ENCODE data around the gene PDE4D.

The PDE4D gene

GRCh38 chr5:59071755-59072549, 821.6 kb downstream of the PDE4D start:
- TF ChIP-seq POLR2AphosphoS5 (IDR thresholded peaks at IDR 0.05; ENCODE audit: low read depth, low read length) (no peak), POU2F2 (IDR thresholded peaks at IDR 0.05; ENCODE audit: low read depth, low read length) (no peak), SPI1 (IDR thresholded peaks at IDR 0.05; ENCODE audit: low read depth, low read length) (no peak), POLR2A (IDR thresholded peaks at IDR 0.05; ENCODE audit: low read depth, low read length) (no peak), TAF1 (IDR thresholded peaks at IDR 0.05; ENCODE audit: low read depth, low read length) (no peak), PAX5 (IDR thresholded peaks at IDR 0.05; ENCODE audit: insufficient read depth, low read length, severe bottlenecking) (no peak)
- no peak for FAIRE-seq

GRCh38 chr5:59069438-59070079, 824.0 kb downstream of the PDE4D start:
- FAIRE-seq (no peak), DNase-seq (ENCODE audit: insufficient read length, low spot score) (no peak)
- no peak for TF ChIP-seq POLR2AphosphoS5 (IDR thresholded peaks at IDR 0.05; ENCODE audit: low read depth, low read length)
- TF ChIP-seq POU2F2 (IDR thresholded peaks at IDR 0.05; ENCODE audit: low read depth, low read length) = no peak
- TF ChIP-seq TAF1 (IDR thresholded peaks at IDR 0.05; ENCODE audit: low read depth, low read length) = no peak
- TF ChIP-seq PAX5 (IDR thresholded peaks at IDR 0.05; ENCODE audit: insufficient read depth, low read length, severe bottlenecking) = no peak
- no peak for TF ChIP-seq SPI1 (IDR thresholded peaks at IDR 0.05; ENCODE audit: low read depth, low read length)
- no peak for TF ChIP-seq POLR2A (IDR thresholded peaks at IDR 0.05; ENCODE audit: low read depth, low read length)

More at GRCh38 chr5:59071755-59072549, 821.6 kb downstream of the PDE4D start:
- no peak for DNase-seq (ENCODE audit: insufficient read length, low spot score)

GRCh38 chr5:59067956-59068656, 825.4 kb downstream of the PDE4D start:
- no peak for FAIRE-seq
- TF ChIP-seq POLR2A (IDR thresholded peaks at IDR 0.05; ENCODE audit: low read depth, low read length) = no peak
- TF ChIP-seq TAF1 (IDR thresholded peaks at IDR 0.05; ENCODE audit: low read depth, low read length) = no peak
- TF ChIP-seq SPI1 (IDR thresholded peaks at IDR 0.05; ENCODE audit: low read depth, low read length) = no peak
- no peak for TF ChIP-seq PAX5 (IDR thresholded peaks at IDR 0.05; ENCODE audit: insufficient read depth, low read length, severe bottlenecking)
- TF ChIP-seq POU2F2 (IDR thresholded peaks at IDR 0.05; ENCODE audit: low read depth, low read length) = no peak
- no peak for TF ChIP-seq POLR2AphosphoS5 (IDR thresholded peaks at IDR 0.05; ENCODE audit: low read depth, low read length)
- no peak for DNase-seq (ENCODE audit: insufficient read length, low spot score)

GRCh38 chr5:59066367-59067163, 827.0 kb downstream of the PDE4D start:
- TF ChIP-seq POU2F2 (IDR thresholded peaks at IDR 0.05; ENCODE audit: low read depth, low read length) = no peak
- DNase-seq (ENCODE audit: insufficient read length, low spot score) (no peak), FAIRE-seq (no peak)

GRCh38 chr5:59065554-59065953, 828.0 kb downstream of the PDE4D start:
- no peak for FAIRE-seq
- DNase-seq (ENCODE audit: insufficient read length, low spot score) = no peak
- TF ChIP-seq TAF1 (IDR thresholded peaks at IDR 0.05; ENCODE audit: low read depth, low read length) (no peak), POLR2A (IDR thresholded peaks at IDR 0.05; ENCODE audit: low read depth, low read length) (no peak), PAX5 (IDR thresholded peaks at IDR 0.05; ENCODE audit: insufficient read depth, low read length, severe bottlenecking) (no peak), POU2F2 (IDR thresholded peaks at IDR 0.05; ENCODE audit: low read depth, low read length) (no peak)

GRCh38 chr5:59064293-59064692, 829.2 kb downstream of the PDE4D start:
- no peak for DNase-seq (ENCODE audit: insufficient read length, low spot score)
- no peak for FAIRE-seq
- no peak for TF ChIP-seq POLR2A (IDR thresholded peaks at IDR 0.05; ENCODE audit: low read depth, low read length)

GRCh38 chr5:59062986-59063683, 830.4 kb downstream of the PDE4D start:
- TF ChIP-seq SPI1 (IDR thresholded peaks at IDR 0.05; ENCODE audit: low read depth, low read length) = no peak
- no peak for TF ChIP-seq POU2F2 (IDR thresholded peaks at IDR 0.05; ENCODE audit: low read depth, low read length)
- no peak for TF ChIP-seq PAX5 (IDR thresholded peaks at IDR 0.05; ENCODE audit: insufficient read depth, low read length, severe bottlenecking)
- TF ChIP-seq POLR2AphosphoS5 (IDR thresholded peaks at IDR 0.05; ENCODE audit: low read depth, low read length) = no peak
- no peak for TF ChIP-seq TAF1 (IDR thresholded peaks at IDR 0.05; ENCODE audit: low read depth, low read length)
- no peak for TF ChIP-seq POLR2A (IDR thresholded peaks at IDR 0.05; ENCODE audit: low read depth, low read length)
- FAIRE-seq = no peak
- no peak for DNase-seq (ENCODE audit: insufficient read length, low spot score)

- FAIRE-seq (no peak), DNase-seq (ENCODE audit: insufficient read length, low spot score) (no peak)
- TF ChIP-seq PAX5 (IDR thresholded peaks at IDR 0.05; ENCODE audit: insufficient read depth, low read length, severe bottlenecking) (no peak), POU2F2 (IDR thresholded peaks at IDR 0.05; ENCODE audit: low read depth, low read length) (no peak), TAF1 (IDR thresholded peaks at IDR 0.05; ENCODE audit: low read depth, low read length) (no peak), SPI1 (IDR thresholded peaks at IDR 0.05; ENCODE audit: low read depth, low read length) (no peak), POLR2A (IDR thresholded peaks at IDR 0.05; ENCODE audit: low read depth, low read length) (no peak), POLR2AphosphoS5 (IDR thresholded peaks at IDR 0.05; ENCODE audit: low read depth, low read length) (no peak)
Measured at GRCh38 chr5:59061377-59061776, 832.1 kb downstream of the PDE4D start.
